Skeletal muscle satellite cell (primary cell): ENCODE data around the gene FIZ1.

Experiments
- H3K27me3 ChIP-seq: 2 replicates; pipeline ENCODE4 v1.7.0; 2013; ENCODE audit warnings: low read length; ENCODE audit not compliant: control insufficient read depth, insufficient read depth
- H3K36me3 ChIP-seq: 2 replicates; pipeline ENCODE4 v1.7.0; 2013; ENCODE audit warnings: mild to moderate bottlenecking, control low read depth, low read length; ENCODE audit not compliant: insufficient read depth
- H3K4me1 ChIP-seq: 2 replicates; pipeline ENCODE4 v1.7.0; 2013; ENCODE audit warnings: low read length; ENCODE audit not compliant: control insufficient read depth, insufficient read depth
- H3K4me2 ChIP-seq: 2 replicates; pipeline ENCODE4 v1.7.0; 2013; ENCODE audit warnings: mild to moderate bottlenecking, low read length
- H3K4me3 ChIP-seq: 2 replicates; pipeline ENCODE4 v1.7.0; 2013; ENCODE audit warnings: low read length
- H3K9ac ChIP-seq: 2 replicates; pipeline ENCODE4 v1.7.0; 2013; ENCODE audit warnings: mild to moderate bottlenecking, low read depth, low read length, moderate library complexity
- H3K9me3 ChIP-seq: replicated peaks from 2 replicates; pipeline ENCODE4 v1.7.0; 2013; ENCODE audit warnings: mild to moderate bottlenecking, control low read depth, low read length

The FIZ1 gene

GRCh38 chr19:55642153-55643002 lies 43.1 kb upstream of the FIZ1 start:
- Histone ChIP-seq H3K4me1 (peaks cover 42% of the 10 kb centered on the region), H3K4me3 (peak overlapping the region; percentile 94), H3K27me3 (no peaks in the 10 kb centered on the region), H3K36me3 (peaks cover 12% of the 10 kb centered on the region), H3K4me2 (peak overlapping the region; percentile 92), H3K9ac (peak overlapping the region; percentile 90), H3K9me3 (no peaks in the 10 kb centered on the region)

- peak overlapping the region; percentile 92 for H3K4me2 ChIP-seq
- H3K27me3 ChIP-seq = no peaks in the 10 kb centered on the region
- peak overlapping the region; percentile 94 for H3K4me3 ChIP-seq
- no peaks in the 10 kb centered on the region for H3K9me3 ChIP-seq
- H3K36me3 ChIP-seq = peaks cover 12% of the 10 kb centered on the region
- peak overlapping the region; percentile 90 for H3K9ac ChIP-seq
- H3K4me1 ChIP-seq = peaks cover 38% of the 10 kb centered on the region
Observed at GRCh38 chr19:55641426-55642152, 42.3 kb upstream of the FIZ1 start.

- Histone ChIP-seq H3K9me3 (no peaks in the 10 kb centered on the region), H3K36me3 (peaks cover 12% of the 10 kb centered on the region), H3K4me2 (peak within 1 kb of the TSS; percentile 92), H3K4me1 (peaks cover 46% of the 10 kb centered on the region), H3K27me3 (no peaks in the 10 kb centered on the region), H3K9ac (peak within 1 kb of the TSS; percentile 90), H3K4me3 (peak within 1 kb of the TSS; percentile 94)
Observed at GRCh38 chr19:55640577-55641425, 41.5 kb upstream of the FIZ1 start, which contains the start of gene ZNF580. Gene ZNF580, plus strand, starts transcription at chr19:55641002. Its CDS starts 1,507 bp downstream, at chr19:55642509.

GRCh38 chr19:55640043-55640576 lies 40.8 kb upstream of the FIZ1 start:
- Histone ChIP-seq H3K36me3 (peaks cover 7% of the 10 kb centered on the region), H3K9me3 (no peaks in the 10 kb centered on the region), H3K9ac (peak overlapping the region; percentile 90), H3K4me2 (peak overlapping the region; percentile 92), H3K4me1 (peaks cover 46% of the 10 kb centered on the region), H3K4me3 (peak overlapping the region; percentile 94), H3K27me3 (no peaks in the 10 kb centered on the region)

GRCh38 chr19:55638864-55639359 lies 39.6 kb upstream of the FIZ1 start:
- no peak overlapping the region for H3K4me2 ChIP-seq
- no peaks in the 10 kb centered on the region for H3K36me3 ChIP-seq
- H3K4me3 ChIP-seq = no peak overlapping the region
- H3K27me3 ChIP-seq = no peaks in the 10 kb centered on the region
- no peak overlapping the region for H3K9ac ChIP-seq
- H3K9me3 ChIP-seq = no peaks in the 10 kb centered on the region
- peaks cover 40% of the 10 kb centered on the region for H3K4me1 ChIP-seq

- Histone ChIP-seq H3K4me2 (no peak overlapping the region), H3K9me3 (no peaks in the 10 kb centered on the region), H3K4me3 (no peak overlapping the region), H3K27me3 (no peaks in the 10 kb centered on the region), H3K4me1 (peaks cover 33% of the 10 kb centered on the region), H3K9ac (no peak overlapping the region), H3K36me3 (no peaks in the 10 kb centered on the region)
Observed at GRCh38 chr19:55637534-55637933, 38.2 kb upstream of the FIZ1 start.

GRCh38 chr19:55636723-55637122 lies 37.4 kb upstream of the FIZ1 start:
- Histone ChIP-seq H3K9me3 (no peaks in the 10 kb centered on the region), H3K27me3 (no peaks in the 10 kb centered on the region), H3K4me2 (peak overlapping the region; percentile 87), H3K9ac (no peak overlapping the region), H3K4me1 (peaks cover 27% of the 10 kb centered on the region), H3K4me3 (peak overlapping the region; percentile 85), H3K36me3 (no peaks in the 10 kb centered on the region)

- Histone ChIP-seq H3K9me3 (no peaks in the 10 kb centered on the region), H3K4me3 (peak overlapping the region; percentile 85), H3K36me3 (no peaks in the 10 kb centered on the region), H3K4me2 (peak overlapping the region; percentile 87), H3K27me3 (no peaks in the 10 kb centered on the region), H3K9ac (peak overlapping the region; percentile 99), H3K4me1 (peaks cover 27% of the 10 kb centered on the region)
Observed at GRCh38 chr19:55635856-55636440, 36.6 kb upstream of the FIZ1 start.

- peak overlapping the region; percentile 85 for H3K4me3 ChIP-seq
- H3K4me1 ChIP-seq = peaks cover 24% of the 10 kb centered on the region
Observed at GRCh38 chr19:55635334-55635717, 36.0 kb upstream of the FIZ1 start.

GRCh38 chr19:55633861-55634260 lies 34.5 kb upstream of the FIZ1 start:
- Histone ChIP-seq H3K4me2 (peak overlapping the region; percentile 87), H3K4me3 (peak overlapping the region; percentile 85), H3K4me1 (peaks cover 17% of the 10 kb centered on the region), H3K9me3 (no peaks in the 10 kb centered on the region), H3K27me3 (no peaks in the 10 kb centered on the region), H3K36me3 (no peaks in the 10 kb centered on the region), H3K9ac (peak overlapping the region; percentile 99)

More at GRCh38 chr19:55635334-55635717, 36.0 kb upstream of the FIZ1 start:
- Histone ChIP-seq H3K4me2 (peak overlapping the region; percentile 87), H3K9ac (peak overlapping the region; percentile 99), H3K9me3 (no peaks in the 10 kb centered on the region), H3K27me3 (no peaks in the 10 kb centered on the region), H3K36me3 (no peaks in the 10 kb centered on the region)
